Effector CD8-positive, alpha-beta T cell (primary cell): Measurements from ENCODE around the gene SLC6A17.

Experiments
- DNase-seq: peaks from one replicate; lab custom pipeline; 2025; lab: John Stamatoyannopoulos, UW

The SLC6A17 gene

DNA sequence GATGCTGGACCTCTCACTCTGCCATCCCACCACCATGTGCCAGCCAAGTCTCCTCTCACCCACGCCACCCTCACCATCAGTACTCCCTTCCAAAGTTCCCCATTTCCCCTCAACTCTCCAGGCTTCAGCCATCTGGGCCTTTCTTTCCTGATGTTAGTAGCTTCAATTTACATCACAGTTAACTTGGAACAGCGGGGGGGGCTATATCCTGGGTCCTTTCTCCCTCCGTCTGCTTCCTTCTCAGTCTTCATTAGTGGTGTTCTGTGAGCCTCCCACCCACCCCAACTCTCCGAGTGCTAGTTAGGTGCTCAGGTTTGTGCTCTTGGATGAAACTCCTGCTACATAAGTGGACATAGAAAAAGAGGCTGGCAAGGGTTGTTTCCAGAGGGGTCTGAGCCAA lies 91.8 kb downstream of the SLC6A17 start:
- DNase-seq = no peak

DNA sequence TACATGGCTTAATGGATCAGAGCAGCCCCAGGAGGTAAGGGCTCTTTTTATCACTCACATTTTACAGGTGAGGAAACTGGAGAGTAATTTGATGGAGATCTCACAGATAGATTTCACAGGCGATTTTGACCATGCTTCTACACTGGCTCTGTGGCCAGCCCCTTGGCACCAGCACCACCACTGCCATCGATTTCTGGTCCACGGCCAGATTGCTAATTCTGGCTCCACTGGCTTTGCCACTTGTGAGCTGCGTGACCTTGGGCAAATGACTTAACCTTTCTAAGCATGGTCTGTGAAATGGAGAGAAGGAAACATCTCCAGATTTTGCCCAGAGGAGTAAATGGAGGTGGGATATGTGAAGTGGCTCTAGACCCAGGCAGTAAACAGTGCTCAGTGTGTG lies 92.4 kb downstream of the SLC6A17 start:
- no peak for DNase-seq

DNA sequence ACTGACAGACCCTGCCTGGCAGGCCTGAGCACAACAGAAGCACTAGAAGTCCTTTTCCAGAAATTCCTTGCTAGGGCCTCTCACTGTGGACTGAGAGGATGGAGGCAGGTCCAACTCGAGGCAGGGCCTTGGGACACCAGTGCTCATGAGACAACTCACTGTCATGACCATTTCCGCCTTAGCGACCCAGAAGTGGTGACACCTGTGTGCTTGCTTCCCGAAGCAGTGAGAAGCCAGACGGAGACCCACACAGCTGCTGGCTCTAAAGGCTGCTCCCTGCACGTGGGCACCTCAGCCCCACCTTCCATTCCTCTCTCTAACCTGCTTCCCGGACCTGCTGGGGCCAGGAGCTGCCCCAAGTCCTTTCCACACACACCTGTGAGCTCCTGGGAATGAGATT lies 92.9 kb downstream of the SLC6A17 start:
- DNase-seq = no peak

- DNase-seq = no peak
These were observed 93.3 kb downstream of the SLC6A17 start for GRCh38 chr1:110243574-110243973.

- DNase-seq = no peak
These were observed 95.8 kb downstream of the SLC6A17 start for GRCh38 chr1:110245876-110246620.

DNA sequence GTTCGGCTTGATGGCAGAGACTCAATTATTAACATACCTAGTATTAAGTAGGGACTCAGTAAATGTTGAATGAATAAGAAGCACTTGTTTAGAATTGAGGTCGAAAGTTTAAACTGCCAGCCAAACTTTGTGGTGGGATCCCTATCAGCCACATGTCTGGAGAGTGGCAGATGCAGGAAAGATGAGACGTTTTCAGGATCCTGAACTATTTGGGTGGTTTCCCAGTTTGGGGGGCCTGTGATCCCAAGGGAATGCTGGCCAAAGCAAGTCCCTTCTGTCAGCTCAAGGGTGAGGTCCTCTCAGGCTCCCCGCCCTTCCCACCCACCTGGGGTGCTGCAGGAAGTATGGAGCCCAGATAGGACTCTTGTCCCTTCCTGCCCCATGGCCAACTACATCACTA lies 98.5 kb downstream of the SLC6A17 start:
- DNase-seq = no peak

GRCh38 chr1:110249256-110249655 lies 99.0 kb downstream of the SLC6A17 start:
- no peak for DNase-seq

DNA sequence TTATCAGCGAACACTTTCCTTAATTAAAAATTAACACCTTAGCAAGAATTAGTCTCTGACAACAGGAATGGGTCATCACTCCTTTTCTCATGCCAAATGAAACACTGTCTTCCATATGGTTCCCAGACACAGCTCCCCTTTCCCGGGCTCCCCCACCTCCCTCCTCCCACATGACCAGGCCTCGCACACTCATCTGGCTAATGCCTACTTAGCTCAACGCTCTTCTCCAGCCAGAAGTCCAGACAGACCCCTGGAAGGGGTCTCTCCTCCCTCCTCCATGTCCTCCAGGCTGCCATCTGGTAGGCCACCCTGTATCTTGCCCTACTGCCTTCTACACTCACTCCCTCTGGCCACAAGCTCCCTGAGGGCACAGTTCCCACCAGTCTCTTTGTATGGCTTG lies 99.7 kb downstream of the SLC6A17 start:
- no peak for DNase-seq

- no peak for DNase-seq
These were observed 100.5 kb downstream of the SLC6A17 start for GRCh38 chr1:110250749-110251148.
